ENCODE measurements around the gene GLG1.
"Not testable (repeated sequence)": the region's sequence is repeated elsewhere in the genome, so short reads cannot be mapped to it uniquely, and the experiment has no call there.

Gene GLG1

GRCh38 chr16:74455213-74455612, 151.7 kb downstream of the GLG1 start:
- Histone ChIP-seq H3K9me3 (ENCODE audit: insufficient read depth, low read depth, low read length) (no peaks in the 10 kb centered on the region), H3K4me3 (ENCODE audit: low read length) (no peak overlapping the region), H3K27me3 (ENCODE audit: insufficient read depth, low read length) (no peaks in the 10 kb centered on the region), H3K9ac (ENCODE audit: low read depth, low read length) (no peak overlapping the region), H3K27ac (ENCODE audit: low read depth, low read length) (no peak overlapping the region), H3K4me1 (ENCODE audit: insufficient read depth, low read length) (no peaks in the 10 kb centered on the region), H3K36me3 (ENCODE audit: insufficient read depth, low read length) (peaks cover 86% of the 10 kb centered on the region)
- 98% methylated on average over 7 of the region's 7 CpGs for WGBS

- Histone ChIP-seq H3K9ac (ENCODE audit: low read depth, low read length) (no peak overlapping the region), H3K27me3 (ENCODE audit: insufficient read depth, low read length) (no peaks in the 10 kb centered on the region), H3K4me3 (ENCODE audit: low read length) (no peak overlapping the region), H3K36me3 (ENCODE audit: insufficient read depth, low read length) (peaks cover 79% of the 10 kb centered on the region), H3K4me1 (ENCODE audit: insufficient read depth, low read length) (no peaks in the 10 kb centered on the region), H3K9me3 (ENCODE audit: insufficient read depth, low read depth, low read length) (no peaks in the 10 kb centered on the region), H3K27ac (ENCODE audit: low read depth, low read length) (no peak overlapping the region)
- 95% methylated on average over 14 of the region's 14 CpGs for WGBS
Measured at GRCh38 chr16:74451951-74452758, 154.8 kb downstream of the GLG1 start.

DNA sequence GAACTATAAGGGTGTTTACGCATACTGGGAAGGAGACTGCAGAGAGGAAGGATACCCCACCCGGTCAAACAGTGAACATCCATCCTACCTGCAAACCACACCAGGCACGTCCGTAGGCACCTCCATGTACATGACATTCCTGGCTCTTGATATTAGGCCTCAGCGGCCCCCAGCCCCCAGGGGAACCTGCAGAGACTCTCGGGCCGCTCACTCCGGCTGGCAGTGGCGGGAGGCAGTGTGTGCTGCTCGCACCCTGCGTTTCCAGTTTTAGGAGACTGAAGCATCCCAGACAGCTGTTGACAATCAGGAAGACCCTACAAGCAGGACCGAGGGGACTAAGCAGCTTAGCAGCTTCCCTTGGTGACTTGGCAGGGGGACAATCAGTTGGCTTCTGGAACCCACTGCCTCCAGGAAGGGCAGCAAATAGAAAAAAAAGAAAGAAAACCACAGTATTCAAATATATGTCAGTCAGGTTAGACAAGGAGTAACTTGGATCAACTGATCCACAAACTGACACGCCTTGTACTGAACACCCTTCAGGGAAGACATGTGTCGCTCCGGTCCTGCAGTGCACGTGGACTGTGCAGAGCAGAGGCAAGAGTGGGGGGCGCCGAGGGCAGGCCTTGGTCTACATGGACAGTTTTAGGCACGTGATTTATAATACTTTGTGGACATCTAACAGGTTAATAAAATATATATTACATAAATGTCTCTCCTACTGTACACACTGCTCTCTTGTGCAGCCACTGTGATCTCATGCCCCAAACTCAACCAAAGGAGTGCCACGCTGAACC, 155.8 kb downstream of the GLG1 start:
- no peaks in the 10 kb centered on the region for H3K4me1 ChIP-seq (ENCODE audit: insufficient read depth, low read length)
- no peak overlapping the region for H3K9ac ChIP-seq (ENCODE audit: low read depth, low read length)
- H3K4me3 ChIP-seq (ENCODE audit: low read length): no peak overlapping the region
- H3K27me3 ChIP-seq (ENCODE audit: insufficient read depth, low read length): no peaks in the 10 kb centered on the region
- H3K27ac ChIP-seq (ENCODE audit: low read depth, low read length): no peak overlapping the region
- peaks cover 69% of the 10 kb centered on the region for H3K36me3 ChIP-seq (ENCODE audit: insufficient read depth, low read length)
- no peaks in the 10 kb centered on the region for H3K9me3 ChIP-seq (ENCODE audit: insufficient read depth, low read depth, low read length)
- 95% methylated on average over 19 of the region's 20 CpGs for WGBS

- no peaks in the 10 kb centered on the region for H3K4me1 ChIP-seq (ENCODE audit: insufficient read depth, low read length)
- H3K36me3 ChIP-seq (ENCODE audit: insufficient read depth, low read length): peaks cover 60% of the 10 kb centered on the region
- H3K9me3 ChIP-seq (ENCODE audit: insufficient read depth, low read depth, low read length): no peaks in the 10 kb centered on the region
- no peak overlapping the region for H3K27ac ChIP-seq (ENCODE audit: low read depth, low read length)
- no peak overlapping the region for H3K9ac ChIP-seq (ENCODE audit: low read depth, low read length)
- 96% methylated on average over 3 of the region's 3 CpGs for WGBS
- no peaks in the 10 kb centered on the region for H3K27me3 ChIP-seq (ENCODE audit: insufficient read depth, low read length)
- no peak overlapping the region for H3K4me3 ChIP-seq (ENCODE audit: low read length)
Measured at GRCh38 chr16:74450236-74450635, 156.7 kb downstream of the GLG1 start.

- Histone ChIP-seq H3K9me3 (ENCODE audit: insufficient read depth, low read depth, low read length) (no peaks in the 10 kb centered on the region), H3K36me3 (ENCODE audit: insufficient read depth, low read length) (peaks cover 54% of the 10 kb centered on the region), H3K4me3 (ENCODE audit: low read length) (no peak overlapping the region), H3K27me3 (ENCODE audit: insufficient read depth, low read length) (no peaks in the 10 kb centered on the region), H3K27ac (ENCODE audit: low read depth, low read length) (no peak overlapping the region), H3K9ac (ENCODE audit: low read depth, low read length) (no peak overlapping the region), H3K4me1 (ENCODE audit: insufficient read depth, low read length) (no peaks in the 10 kb centered on the region)
- 93% methylated on average over 5 of the region's 5 CpGs for WGBS
Measured at GRCh38 chr16:74449470-74449869, 157.4 kb downstream of the GLG1 start.

GRCh38 chr16:74448990-74449389, 157.9 kb downstream of the GLG1 start:
- 98% methylated on average over 8 of the region's 8 CpGs for WGBS
- no peak overlapping the region for H3K4me3 ChIP-seq (ENCODE audit: low read length)
- no peak overlapping the region for H3K9ac ChIP-seq (ENCODE audit: low read depth, low read length)
- H3K4me1 ChIP-seq (ENCODE audit: insufficient read depth, low read length): no peaks in the 10 kb centered on the region
- H3K27ac ChIP-seq (ENCODE audit: low read depth, low read length): no peak overlapping the region
- H3K36me3 ChIP-seq (ENCODE audit: insufficient read depth, low read length): peaks cover 54% of the 10 kb centered on the region
- no peaks in the 10 kb centered on the region for H3K27me3 ChIP-seq (ENCODE audit: insufficient read depth, low read length)
- no peaks in the 10 kb centered on the region for H3K9me3 ChIP-seq (ENCODE audit: insufficient read depth, low read depth, low read length)

DNA sequence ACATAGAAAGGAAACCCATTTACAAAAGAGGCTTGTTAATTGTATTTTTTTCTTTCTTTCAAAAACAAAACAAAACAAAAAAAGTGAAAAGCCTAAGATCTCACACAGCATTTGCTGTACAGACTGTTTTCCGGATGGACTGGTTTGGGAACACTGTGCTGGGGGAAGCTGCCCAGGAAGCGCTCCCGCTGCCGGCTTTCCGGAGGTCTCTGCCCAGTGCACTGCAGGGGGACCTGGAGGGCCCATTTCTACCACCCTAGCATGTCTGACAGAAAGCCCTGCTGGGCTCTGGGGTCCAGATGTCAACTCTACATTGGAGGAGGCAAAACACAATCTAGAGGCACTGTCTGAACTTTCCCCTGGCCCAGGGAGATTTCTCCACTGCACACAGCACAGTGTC, 159.3 kb downstream of the GLG1 start:
- H3K4me1 ChIP-seq (ENCODE audit: insufficient read depth, low read length): no peaks in the 10 kb centered on the region
- H3K27me3 ChIP-seq (ENCODE audit: insufficient read depth, low read length): no peaks in the 10 kb centered on the region
- no peak overlapping the region for H3K27ac ChIP-seq (ENCODE audit: low read depth, low read length)
- H3K4me3 ChIP-seq (ENCODE audit: low read length): no peak overlapping the region
- H3K9me3 ChIP-seq (ENCODE audit: insufficient read depth, low read depth, low read length): no peaks in the 10 kb centered on the region
- no peak overlapping the region for H3K9ac ChIP-seq (ENCODE audit: low read depth, low read length)
- 92% methylated on average over 5 of the region's 5 CpGs for WGBS
- peaks cover 42% of the 10 kb centered on the region for H3K36me3 ChIP-seq (ENCODE audit: insufficient read depth, low read length)

DNA sequence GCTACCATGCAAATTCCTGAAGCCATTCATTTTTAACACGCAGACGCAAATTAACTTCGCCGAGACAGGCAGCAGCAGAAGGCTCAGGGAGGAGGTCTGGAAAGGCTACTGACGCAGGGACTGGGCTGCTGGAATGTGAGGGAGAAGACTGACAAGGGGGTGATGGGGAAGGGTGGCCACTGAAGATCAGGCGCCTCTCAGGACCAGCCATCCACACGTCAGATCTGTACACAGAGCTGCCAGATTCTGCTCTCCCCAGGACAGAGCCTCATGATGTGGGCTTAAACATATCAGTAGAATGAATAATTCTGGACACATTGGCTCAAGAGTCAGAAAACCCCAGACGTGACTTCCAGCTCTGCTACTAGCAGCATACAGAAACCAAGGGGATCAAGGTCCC, 160.0 kb downstream of the GLG1 start:
- WGBS: 95% methylated on average over 8 of the region's 8 CpGs
- no peak overlapping the region for H3K4me3 ChIP-seq (ENCODE audit: low read length)
- H3K36me3 ChIP-seq (ENCODE audit: insufficient read depth, low read length): peaks cover 36% of the 10 kb centered on the region
- no peaks in the 10 kb centered on the region for H3K27me3 ChIP-seq (ENCODE audit: insufficient read depth, low read length)
- no peak overlapping the region for H3K9ac ChIP-seq (ENCODE audit: low read depth, low read length)
- no peaks in the 10 kb centered on the region for H3K4me1 ChIP-seq (ENCODE audit: insufficient read depth, low read length)
- H3K9me3 ChIP-seq (ENCODE audit: insufficient read depth, low read depth, low read length): no peaks in the 10 kb centered on the region
- H3K27ac ChIP-seq (ENCODE audit: low read depth, low read length): no peak overlapping the region

- H3K36me3 ChIP-seq (ENCODE audit: insufficient read depth, low read length): peaks cover 16% of the 10 kb centered on the region; the same call in 1 of the 2 replicates
- H3K9me3 ChIP-seq (ENCODE audit: insufficient read depth, low read depth, low read length); H3K9ac ChIP-seq (ENCODE audit: low read depth, low read length); H3K4me3 ChIP-seq (ENCODE audit: low read length); H3K4me1 ChIP-seq (ENCODE audit: insufficient read depth, low read length); H3K27ac ChIP-seq (ENCODE audit: low read depth, low read length); H3K27me3 ChIP-seq (ENCODE audit: insufficient read depth, low read length): not testable (repeated sequence)
- 93% methylated on average over 12 of the region's 13 CpGs for WGBS
Measured at GRCh38 chr16:74443624-74444346, 163.1 kb downstream of the GLG1 start.

DNA sequence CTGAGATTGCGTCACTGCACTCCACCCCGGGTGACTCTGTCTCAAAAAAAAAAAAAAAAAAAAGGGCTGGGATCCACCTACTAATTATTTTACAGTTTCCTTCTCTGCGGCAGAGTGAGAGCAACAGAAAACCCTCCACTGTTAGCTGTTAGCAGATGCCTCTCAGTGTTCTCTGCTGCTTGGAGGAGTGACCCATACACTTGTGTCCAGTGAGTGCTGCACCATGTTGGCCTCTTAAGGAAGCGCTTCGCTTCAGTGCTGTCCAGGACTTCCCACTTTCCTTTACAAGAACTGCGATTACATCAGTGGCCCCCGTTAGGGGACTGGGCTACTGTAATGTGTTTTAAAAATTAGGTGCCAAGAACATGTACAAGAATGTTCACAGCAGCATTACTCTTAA, 167.2 kb downstream of the GLG1 start:
- 0 out of 2 replicates have a peak, but pooled peaks cover 9% of the 10 kb centered on the region for H3K36me3 ChIP-seq (ENCODE audit: insufficient read depth, low read length)
- no peak overlapping the region for H3K9ac ChIP-seq (ENCODE audit: low read depth, low read length)
- H3K27ac ChIP-seq (ENCODE audit: low read depth, low read length): no peak overlapping the region
- H3K4me3 ChIP-seq (ENCODE audit: low read length): no peak overlapping the region
- WGBS: 96% methylated on average over 7 of the region's 7 CpGs
- H3K4me1 ChIP-seq (ENCODE audit: insufficient read depth, low read length): no peaks in the 10 kb centered on the region
- H3K9me3 ChIP-seq (ENCODE audit: insufficient read depth, low read depth, low read length): no peaks in the 10 kb centered on the region
- no peaks in the 10 kb centered on the region for H3K27me3 ChIP-seq (ENCODE audit: insufficient read depth, low read length)

GRCh38 chr16:74438492-74438979, 168.4 kb downstream of the GLG1 start:
- Histone ChIP-seq H3K9ac (ENCODE audit: low read depth, low read length) (no peak overlapping the region), H3K36me3 (ENCODE audit: insufficient read depth, low read length) (0 out of 2 replicates have a peak, but pooled peaks cover 9% of the 10 kb centered on the region), H3K4me1 (ENCODE audit: insufficient read depth, low read length) (no peaks in the 10 kb centered on the region), H3K9me3 (ENCODE audit: insufficient read depth, low read depth, low read length) (no peaks in the 10 kb centered on the region), H3K27me3 (ENCODE audit: insufficient read depth, low read length) (no peaks in the 10 kb centered on the region), H3K4me3 (ENCODE audit: low read length) (no peak overlapping the region), H3K27ac (ENCODE audit: low read depth, low read length) (no peak overlapping the region)
- WGBS: 96% methylated on average over 7 of the region's 7 CpGs

All from HUES64 (cell line).